H1 (cell line): ENCODE measurements around the gene SLFN14. TPM values are rescaled to one million over a fixed set of nuclear protein-coding genes. Genes with fewer than 3 reads are reported as not detected.

Source experiments
- CTCF ChIA-PET: fragments of 300-600 bp; sonication (Branson Sonifier 250); formaldehyde crosslinking; loops from one replicate; lab custom pipeline; 2021; ENCODE audit not compliant: partially characterized antibody; lab: Charles Lee
- POLR2A ChIA-PET: fragments of 300-600 bp; sonication (Branson Sonifier 250); formaldehyde crosslinking; loops from one replicate; lab custom pipeline; 2021; ENCODE audit warnings: inconsistent platforms; ENCODE audit not compliant: partially characterized antibody; lab: Charles Lee
- DNase-seq, 2 experiments: peaks; one replicate each; pipeline versions ENCODE4 v3.0.0 to v3.0.0-alpha.2; 2010 to 2022; ENCODE audit warnings: low spot score in 2 of 2, low read depth in 1 of 2, mixed read lengths in 1 of 2
- FAIRE-seq: peaks from 2 replicates; lab custom pipeline; 2011; peaks lifted over from hg19 to GRCh38; lab: Jason Lieb, UNC
- H2AFZ ChIP-seq: 2 replicates; pipeline ENCODE4 v1.8.1; 2012; ENCODE audit warnings: low read length, inconsistent platforms
- H2AK5ac ChIP-seq: 2 replicates; pipeline ENCODE4 v1.6.1; 2013; ENCODE audit warnings: low read depth, low read length
- H2BK120ac ChIP-seq: replicated peaks from 2 replicates; pipeline ENCODE3; 2013; ENCODE audit warnings: low read depth, low read length, inconsistent platforms
- H2BK12ac ChIP-seq: 2 replicates; pipeline ENCODE4 v1.6.1; 2013; ENCODE audit warnings: low read depth, low read length
- H2BK15ac ChIP-seq: 2 replicates; pipeline ENCODE4 v1.6.1; 2013; ENCODE audit warnings: low read length
- H2BK20ac ChIP-seq: 2 replicates; pipeline ENCODE4 v1.6.1; 2013; ENCODE audit warnings: low read length
- H2BK5ac ChIP-seq: 2 replicates; pipeline ENCODE4 v1.6.1; 2013; ENCODE audit warnings: low read depth, low read length
- H3K14ac ChIP-seq: 2 replicates; pipeline ENCODE4 v1.6.1; 2013; ENCODE audit warnings: inconsistent platforms; ENCODE audit not compliant: insufficient read length
- H3K18ac ChIP-seq: 2 replicates; pipeline ENCODE4 v1.6.1; 2013; ENCODE audit warnings: low read length; ENCODE audit errors: extremely low read depth
- H3K23ac ChIP-seq: 2 replicates; pipeline ENCODE4 v1.6.1; 2013; ENCODE audit warnings: inconsistent platforms; ENCODE audit not compliant: insufficient read length
- H3K23me2 ChIP-seq: 2 replicates; pipeline ENCODE4 v1.6.1; 2013; ENCODE audit warnings: low read depth, low read length
- H3K27ac ChIP-seq: 2 replicates; pipeline ENCODE4 v1.6.1; 2011; ENCODE audit warnings: low read depth, low read length, inconsistent platforms
- H3K27me3 ChIP-seq, 4 experiments: replicated peaks in 1 of 4; 1 replicate in 1 of 4; 2 replicates in 3 of 4; pipeline versions ENCODE4 v1.6.1 to v1.8.1; 2011 to 2013; ENCODE audit warnings: low read length in 3 of 4, mild to moderate bottlenecking in 3 of 4, inconsistent platforms in 2 of 4, mixed read lengths in 2 of 4, moderate library complexity in 1 of 4; ENCODE audit not compliant: control insufficient read depth in 3 of 4, insufficient read depth in 3 of 4; ENCODE audit errors: extremely low read depth in 1 of 4
- H3K36me3 ChIP-seq, 4 experiments: 2 replicates each; pipeline versions ENCODE4 v1.6.1 to v1.8.1; 2011 to 2013; ENCODE audit warnings: mild to moderate bottlenecking in 4 of 4, low read length in 3 of 4, moderate library complexity in 2 of 4, control low read depth in 1 of 4, inconsistent platforms in 1 of 4; ENCODE audit not compliant: insufficient read depth in 4 of 4, control insufficient read depth in 2 of 4
- H3K4ac ChIP-seq: replicated peaks from 2 replicates; pipeline ENCODE3; 2013; ENCODE audit warnings: low read length, low read depth, mixed read lengths, inconsistent platforms; ENCODE audit not compliant: insufficient read length
- H3K4me1 ChIP-seq, 4 experiments: replicated peaks in 1 of 4; 1 replicate in 1 of 4; 2 replicates in 3 of 4; pipeline versions ENCODE4 v1.6.1 to v1.8.1; 2011 to 2013; ENCODE audit warnings: low read length in 3 of 4, inconsistent platforms in 2 of 4, mixed read lengths in 1 of 4; ENCODE audit not compliant: insufficient read depth in 4 of 4, control insufficient read depth in 3 of 4
- H3K4me2 ChIP-seq, 2 experiments: 2 replicates each; pipeline versions ENCODE4 v1.6.1 to v1.8.1; 2011 to 2013; ENCODE audit warnings: low read depth in 2 of 2, low read length in 2 of 2, control low read depth in 1 of 2, inconsistent platforms in 1 of 2, mild to moderate bottlenecking in 1 of 2; ENCODE audit not compliant: insufficient read depth in 1 of 2
- H3K4me3 ChIP-seq, 4 experiments: fragments of 200-600, 300-600 bp in 1 of 4; sonication (generic), shearing (Covaris generic), sonication (Bioruptor Twin) in 1 of 4; 2 replicates each; pipeline versions ENCODE4 v1.5.1 to v1.8.1; 2011 to 2016; ENCODE audit warnings: low read length in 4 of 4, low read depth in 3 of 4, control low read depth in 2 of 4, inconsistent platforms in 2 of 4, mild to moderate bottlenecking in 2 of 4, mixed read lengths in 1 of 4, moderate library complexity in 1 of 4; ENCODE audit not compliant: insufficient read depth in 2 of 4; ENCODE audit errors: extremely low read depth in 1 of 4
- H3K56ac ChIP-seq: replicated peaks from 2 replicates; pipeline ENCODE3; 2013; ENCODE audit warnings: low read depth, mild to moderate bottlenecking, mixed read lengths, low read length, inconsistent platforms; ENCODE audit not compliant: insufficient read length
- H3K79me1 ChIP-seq: 2 replicates; pipeline ENCODE4 v1.6.1; 2013; ENCODE audit warnings: low read depth, low read length, control low read depth
- H3K79me2 ChIP-seq, 2 experiments: 2 replicates each; pipeline versions ENCODE4 v1.6.1 to v1.8.1; 2012 to 2013; ENCODE audit warnings: low read length in 2 of 2, mild to moderate bottlenecking in 2 of 2, inconsistent platforms in 1 of 2; ENCODE audit not compliant: insufficient read depth in 2 of 2, control insufficient read depth in 1 of 2
- H3K9ac ChIP-seq, 4 experiments: replicated peaks in 1 of 4; 1 replicate in 1 of 4; 2 replicates in 3 of 4; pipeline versions ENCODE4 v1.6.1 to v1.8.1; 2011 to 2013; ENCODE audit warnings: low read depth in 3 of 4, low read length in 3 of 4, control low read depth in 2 of 4, mild to moderate bottlenecking in 2 of 4, moderate library complexity in 2 of 4, inconsistent platforms in 1 of 4; ENCODE audit errors: extremely low read depth in 1 of 4
- H3K9me3 ChIP-seq, 2 experiments: 2 replicates each; pipeline versions ENCODE4 v1.6.1 to v1.8.1; 2012 to 2013; ENCODE audit warnings: mild to moderate bottlenecking in 2 of 2, moderate library complexity in 2 of 2, control low read depth in 1 of 2, inconsistent platforms in 1 of 2, low read depth in 1 of 2, low read length in 1 of 2, mixed read lengths in 1 of 2; ENCODE audit not compliant: insufficient read depth in 2 of 2
- H4K20me1 ChIP-seq, 2 experiments: replicated peaks in 1 of 2; 2 replicates each; pipeline versions ENCODE3 to v1.8.1; 2011 to 2013; ENCODE audit warnings: inconsistent platforms in 2 of 2, low read length in 2 of 2, mild to moderate bottlenecking in 1 of 2; ENCODE audit not compliant: insufficient read depth in 2 of 2, control insufficient read depth in 1 of 2
- H4K5ac ChIP-seq: 2 replicates; pipeline ENCODE4 v1.6.1; 2013; ENCODE audit warnings: low read length, low read depth, mixed read lengths, inconsistent platforms; ENCODE audit not compliant: insufficient read length
- H4K8ac ChIP-seq: 2 replicates; pipeline ENCODE4 v1.8.0; 2013; ENCODE audit warnings: mild to moderate bottlenecking, moderate library complexity, low read length, inconsistent platforms; ENCODE audit not compliant: insufficient read depth; ENCODE audit errors: extremely low read depth
- H4K91ac ChIP-seq: replicated peaks from 2 replicates; pipeline ENCODE3; 2013; ENCODE audit warnings: low read length, mixed read lengths, inconsistent platforms; ENCODE audit not compliant: insufficient read length
- ASH2L ChIP-seq: fragments of 200-600, 300-600 bp; sonication (generic); IDR thresholded peaks from one replicate; pipeline ENCODE4 v1.7.1; 2017; ENCODE audit warnings: low read length
- BCL11A ChIP-seq, 2 experiments: IDR thresholded peaks; one replicate each; pipeline ENCODE4 v1.6.1; 2011; ENCODE audit warnings: low read depth in 2 of 2, low read length in 2 of 2, mild to moderate bottlenecking in 2 of 2
- JUND ChIP-seq: IDR thresholded peaks from 2 replicates; pipeline ENCODE4 v1.6.1; 2011; ENCODE audit warnings: mild to moderate bottlenecking, improper control_type of control experiment, low read length
- NRF1 ChIP-seq: IDR thresholded peaks from 2 replicates; pipeline ENCODE4 v1.6.1; 2011; ENCODE audit warnings: mild to moderate bottlenecking, low read depth, low read length, improper control_type of control experiment
- RBBP5 ChIP-seq: IDR thresholded peaks from 2 replicates; pipeline ENCODE4 v1.7.1; 2012; ENCODE audit warnings: low read depth, mild to moderate bottlenecking, inconsistent platforms, low read length, moderate library complexity, borderline replicate concordance
- SAP30 ChIP-seq: fragments of 300-600 bp; sonication (generic); IDR thresholded peaks from 2 replicates; pipeline ENCODE4 v1.7.1; 2012; ENCODE audit warnings: low read length, moderate library complexity, mild to moderate bottlenecking, inconsistent platforms; ENCODE audit not compliant: insufficient read depth, insufficient replicate concordance
- SIRT6 ChIP-seq: IDR thresholded peaks from one replicate; pipeline ENCODE4 v1.7.1; 2012; ENCODE audit warnings: low read length, inconsistent platforms
- TAF7 ChIP-seq: optimal IDR thresholded peaks from 2 replicates; pipeline ENCODE3; 2011; ENCODE audit warnings: low read depth, mild to moderate bottlenecking, inconsistent platforms, low read length, moderate library complexity, borderline replicate concordance
- TCF12 ChIP-seq: IDR thresholded peaks from 2 replicates; pipeline ENCODE4 v1.6.1; 2011; ENCODE audit warnings: low read depth, mild to moderate bottlenecking, low read length
- TEAD4 ChIP-seq: IDR thresholded peaks from 2 replicates; pipeline ENCODE4 v1.6.1; 2012; ENCODE audit warnings: low read depth, low read length, inconsistent platforms, mixed read lengths
- WGBS, 2 experiments: shearing (Covaris generic) in 1 of 2; methylation state at CpG; one replicate each; pipeline versions ENCODE4 v1.1.6 to v1.1.7; 2013 to 2015; ENCODE audit warnings: low lambda C conversion rate in 2 of 2, mixed read lengths in 2 of 2, inconsistent platforms in 1 of 2, low coverage in 1 of 2, missing lambda C conversion rate in 1 of 2; ENCODE audit not compliant: insufficient replicate concordance in 2 of 2, insufficient coverage in 1 of 2, insufficient read length in 1 of 2; ENCODE audit errors: extremely low coverage in 1 of 2, missing lambda C conversion rate in 1 of 2; 5-methylcytosine and 5-hydroxymethylcytosine counted together
- polyA plus RNA-seq, 7 experiments: library from polyadenylated mRNA; depleted of rRNA in 3 of 7; stranded (reverse) in 5 of 7; unstranded in 2 of 7; fragments of >200 nt in 5 of 7; fragments of 200-250 nt in 2 of 7; gene quantifications; 1 replicate in 5 of 7; 2 replicates in 1 of 7; 4 replicates in 1 of 7; pipeline versions ENCODE4 v1.2.1 to v1.2.3, GENCODE V29; 2011 to 2013; ENCODE audit warnings: missing spikeins in 2 of 7, mixed read lengths in 2 of 7
- total RNA-seq: library from RNA; stranded (reverse); fragmentation: NEBNext Ultra II Directional; extraction: Animal tissue kit (Norgen Biotek cat#: 25700); gene quantifications from 2 replicates; pipeline ENCODE4 v1.2.1, GENCODE V29; 2021
- TF ChIP-seq, protein P1 (sequence below): IDR thresholded peaks from 2 replicates; pipeline ENCODE4 v1.6.1; 2012; ENCODE audit warnings: inconsistent platforms

Gene SLFN14
- total and polyA plus RNA-seq, 2 of the 8 experiments (the other 6 are each of a cell fraction or from before 2014, with no cell fraction given), result 0.03 TPM; not detected in 1

DNA sequence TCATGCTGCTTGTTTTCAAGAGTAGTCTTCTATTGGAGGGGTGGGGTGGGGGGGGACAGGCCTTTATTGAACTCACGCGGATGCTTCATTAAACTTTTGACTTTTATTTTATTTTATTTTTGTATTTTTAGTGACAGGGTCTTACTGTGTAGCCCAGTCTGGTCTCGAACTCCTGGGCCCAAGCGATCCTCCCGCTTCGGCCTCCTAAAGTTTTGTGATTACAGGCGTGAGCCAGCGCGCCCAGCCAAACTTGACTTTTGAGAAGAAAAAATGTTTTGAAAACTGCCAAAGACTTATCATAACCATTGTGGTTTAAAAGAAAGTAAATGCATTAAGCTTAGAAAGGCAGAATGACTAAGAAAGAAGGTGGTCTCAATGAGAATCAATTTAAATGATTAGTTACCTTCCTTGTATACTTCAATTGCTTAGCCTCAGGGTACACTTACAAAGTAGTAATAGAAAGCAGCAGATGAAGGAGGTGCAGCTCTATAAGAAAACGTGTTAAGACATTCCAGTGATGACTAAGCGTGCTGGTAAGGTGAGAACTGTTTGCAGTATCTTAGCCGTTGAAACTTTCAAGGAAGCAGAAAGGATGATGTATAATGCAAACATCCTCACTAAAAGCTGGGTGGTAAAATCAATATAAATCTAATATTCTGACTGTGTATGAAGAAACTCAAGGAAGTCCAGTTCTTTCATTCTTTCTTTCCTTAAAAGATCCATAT lies 27.7 kb upstream of the SLFN14 start:
- no peak for DNase-seq
- peaks cover 0 to 2% of the 10 kb centered on the region in 2 experiments for H4K20me1 ChIP-seq
- no peak overlapping the region; the same call in 1 of the 2 replicates for H2BK12ac ChIP-seq
- ChIA-PET CTCF (interaction anchor here (1.3 kb wide), 1 partner anchor 220 kb away, joined by 3 read pairs; no protein-coding TSS in a partner anchor), POLR2A (interaction anchor here (1.0 to 1.1 kb wide), 2 partner anchors 14 to 20 kb away, joined by 3 to 4 read pairs; no protein-coding TSS in a partner anchor)
- no peak overlapping the region for H2BK15ac ChIP-seq
- H2BK20ac ChIP-seq, result no peak overlapping the region
- H3K27me3 ChIP-seq, result peaks cover 0 to 5% (median 0%) of the 10 kb centered on the region in 4 experiments; a peak in 3 of 7 replicates
- no peak overlapping the region for H3K18ac ChIP-seq
- H3K9ac ChIP-seq, result peak overlapping the region in 2 of 4 experiments; percentile 66 to 94; a peak in 4 of 7 replicates
- H3K27ac ChIP-seq, result no peak overlapping the region
- no peaks in the 10 kb centered on the region for H3K36me3 ChIP-seq
- no peak overlapping the region for H2BK5ac ChIP-seq
- peaks cover 4 to 51% of the 10 kb centered on the region in 2 experiments; a peak in 3 of 4 replicates for H3K79me2 ChIP-seq
- no peak overlapping the region for H4K91ac ChIP-seq
- H3K79me1 ChIP-seq, result peaks cover 3% of the 10 kb centered on the region
- H2BK120ac ChIP-seq, result no peak overlapping the region
- no peak overlapping the region for H3K23ac ChIP-seq
- H3K14ac ChIP-seq, result no peak overlapping the region
- peaks cover 0 to 3% (median 0%) of the 10 kb centered on the region in 4 experiments; a peak in 2 of 7 replicates for H3K4me1 ChIP-seq
- peak overlapping the region; percentile 53; the same call in 1 of the 2 replicates for H4K8ac ChIP-seq
- H3K4me3 ChIP-seq, result peak overlapping the region; percentile 86 to 99 (median 96)
- H2AK5ac ChIP-seq, result no peak overlapping the region
- peak overlapping the region; percentile 22 for H4K5ac ChIP-seq
- H3K9me3 ChIP-seq, result no peaks in the 10 kb centered on the region
- H3K23me2 ChIP-seq, result no peaks in the 10 kb centered on the region; the same call in 1 of the 2 replicates
- 73% methylated on average over 12 of the region's 12 CpGs; no CpG with 5 or more reads in 1 of the 2 experiments for WGBS, 2 experiments
- H3K4me2 ChIP-seq, result peak overlapping the region; percentile 25 to 82
- no peak overlapping the region for H2AFZ ChIP-seq
- H3K56ac ChIP-seq, result no peak overlapping the region
- no peak for FAIRE-seq
- H3K4ac ChIP-seq, result no peak overlapping the region
- TF ChIP-seq NRF1, result no peak
- no peak for TF ChIP-seq ASH2L
- no peak for TF ChIP-seq SIRT6
- TF ChIP-seq SAP30, result no peak
- no peak for TF ChIP-seq TCF12
- TF ChIP-seq BCL11A (IDR thresholded peaks at IDR 0.05; ENCODE audit: low read depth in 2 of 2, low read length in 2 of 2), result no peak
- no peak for TF ChIP-seq TEAD4
- TF ChIP-seq TAF7, result no peak
- no peak for TF ChIP-seq RBBP5
- TF ChIP-seq, protein P1, sequence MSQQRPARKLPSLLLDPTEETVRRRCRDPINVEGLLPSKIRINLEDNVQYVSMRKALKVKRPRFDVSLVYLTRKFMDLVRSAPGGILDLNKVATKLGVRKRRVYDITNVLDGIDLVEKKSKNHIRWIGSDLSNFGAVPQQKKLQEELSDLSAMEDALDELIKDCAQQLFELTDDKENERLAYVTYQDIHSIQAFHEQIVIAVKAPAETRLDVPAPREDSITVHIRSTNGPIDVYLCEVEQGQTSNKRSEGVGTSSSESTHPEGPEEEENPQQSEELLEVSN, result no peak
- TF ChIP-seq JUND, result no peak
